ENCODE results near the gene INTS1. TPM values are rescaled to one million over a fixed set of nuclear protein-coding genes. Genes with fewer than 3 reads are reported as not detected.

INTS1 gene
- total RNA-seq, 2 donors from 2014 or later: 66.3 to 72.9 TPM

GRCh38 chr7:1421020-1421790, 83.0 kb downstream of the INTS1 start:
- Histone ChIP-seq H3K4me1 (peaks cover 4% of the 10 kb centered on the region), H3K36me3 (replicated peaks in 1 of 2; ENCODE audit: insufficient read depth in 1 of 2, low read depth in 2 of 2) (no peaks in the 10 kb centered on the region), H3K27me3 (no peaks in the 10 kb centered on the region), H3K27ac (no peak overlapping the region), H3K4me3 (no peak overlapping the region), H3K9me3 (no peaks in the 10 kb centered on the region)
- DNase-seq: no peak
- TF ChIP-seq CTCF (IDR thresholded peaks at IDR 0.05) (no peak), POLR2A (IDR thresholded peaks at IDR 0.05) (no peak)
- ATAC-seq: no peak
- 71 to 75% methylated on average over 23 to 38 of the region's 41 CpGs for WGBS, 2 donors
- intact Hi-C loops (cut with DNase I): no loop called here

Other genes with a start within 250 kb of the INTS1 start
- 10 to 100 TPM; 23.3 to 26.7 TPM for gene MICALL2, start 44.9 kb downstream of the INTS1 start, total RNA-seq
- gene MAFK, start 26.3 kb upstream of the INTS1 start, total RNA-seq: 10 to 100 TPM; 25.7 to 52.7 TPM
- gene TMEM184A, start 51.8 kb upstream of the INTS1 start, total RNA-seq: 10 to 100 TPM; 21.0 to 65.3 TPM
- 10 to 100 TPM; 34.0 to 39.6 TPM for gene PSMG3, start 65.6 kb upstream of the INTS1 start, total RNA-seq
- 1 to 10 TPM in 1 of 2 donors, under 1 TPM in 1; 0.33 to 1.3 TPM for gene ELFN1, start 165.9 kb upstream of the INTS1 start, total RNA-seq